K562 (cell line): ENCODE measurements around the gene SUPT3H. TPM values are rescaled to one million over a fixed set of nuclear protein-coding genes. Genes with fewer than 3 reads are reported as not detected.

Experiments used
- ATAC-seq: fragments of 200-7000 bp; cut with Tn5 transposase; 3 replicates; pipeline ENCODE4 v1.9.1; 2020; ENCODE audit warnings: moderate library complexity
- BruUV-seq: library from RNA; stranded (reverse); fragments of 400-500 nt; replicated peaks from 2 replicates; lab custom pipeline; 2021; lab: Mats Ljungman, UMichigan
- CTCF ChIA-PET: fragments of 300-600 bp; formaldehyde crosslinking; extraction: SDS; loops from one replicate; lab custom pipeline; 2021; ENCODE audit warnings: low intra/inter-chr PET ratio; lab: Yijun Ruan, JAX
- POLR2A ChIA-PET: fragments of 300-600, 350-650 bp; sonication (Branson Sonifier 250); formaldehyde crosslinking; extraction: SDS; loops from one replicate; lab custom pipeline; 2021; ENCODE audit warnings: antibody characterized with exemption, inconsistent platforms; lab: Yijun Ruan, JAX
- DNase-seq, 4 experiments: peaks; one replicate each; pipeline versions ENCODE4 v3.0.0 to v3.0.0-alpha.2; 2011 to 2018; ENCODE audit warnings: low spot score in 3 of 4, mixed read lengths in 3 of 4; ENCODE audit errors: extremely low read depth in 1 of 4
- FAIRE-seq: peaks from 2 replicates; lab custom pipeline; 2011; peaks lifted over from hg19 to GRCh38; lab: Jason Lieb, UNC
- H2AFZ ChIP-seq: 2 replicates; pipeline ENCODE4 v1.6.0; 2011; ENCODE audit warnings: low read depth, low read length, control low read depth, inconsistent platforms
- H3K27ac ChIP-seq: fragments of 200-600 bp; 3 replicates; pipeline ENCODE4 v1.8.0; 2011; ENCODE audit warnings: low read depth, mild to moderate bottlenecking, control low read depth, inconsistent platforms, low read length, moderate library complexity, mixed read lengths; ENCODE audit errors: extremely low read depth
- H3K27me3 ChIP-seq, 2 experiments: fragments of 300-600 bp in 1 of 2; 2 replicates in 1 of 2; 3 replicates in 1 of 2; pipeline versions ENCODE4 v1.6.0 to v1.8.0; 2011; ENCODE audit warnings: inconsistent platforms in 2 of 2, low read length in 2 of 2, mild to moderate bottlenecking in 1 of 2, mixed read lengths in 1 of 2, moderate library complexity in 1 of 2; ENCODE audit not compliant: control insufficient read depth in 2 of 2, insufficient read depth in 2 of 2
- H3K36me3 ChIP-seq: fragments of 300-600 bp; 3 replicates; pipeline ENCODE4 v1.8.0; 2011; ENCODE audit warnings: mild to moderate bottlenecking, low read length, inconsistent platforms; ENCODE audit not compliant: control insufficient read depth, insufficient read depth
- H3K4me1 ChIP-seq, 2 experiments: fragments of 200-600 bp in 1 of 2; replicated peaks in 1 of 2; 2 replicates in 1 of 2; 3 replicates in 1 of 2; pipeline versions ENCODE4 v1.5.1 to v1.8.0; 2011; ENCODE audit warnings: inconsistent platforms in 2 of 2, low read length in 2 of 2, mild to moderate bottlenecking in 1 of 2, mixed read lengths in 1 of 2, moderate library complexity in 1 of 2; ENCODE audit not compliant: control insufficient read depth in 2 of 2, insufficient read depth in 2 of 2
- H3K4me2 ChIP-seq: 2 replicates; pipeline ENCODE4 v1.6.1; 2011; ENCODE audit warnings: low read length, control low read depth, inconsistent platforms, mixed read lengths; ENCODE audit not compliant: insufficient read depth
- H3K4me3 ChIP-seq: fragments of 200-600 bp; sonication (generic), shearing (Covaris generic); 2 replicates; pipeline ENCODE4 v1.5.1; 2016; ENCODE audit warnings: control low read depth, inconsistent platforms
- H3K79me2 ChIP-seq: fragments of 200-600 bp; 3 replicates; pipeline ENCODE4 v1.8.0; 2011; ENCODE audit warnings: low read length, inconsistent platforms; ENCODE audit not compliant: control insufficient read depth, insufficient read depth
- H3K9ac ChIP-seq, 2 experiments: 2 replicates each; pipeline versions ENCODE4 v1.6.0 to v1.6.1; 2011; ENCODE audit warnings: low read depth in 2 of 2, low read length in 2 of 2, control low read depth in 1 of 2, inconsistent platforms in 1 of 2, mild to moderate bottlenecking in 1 of 2, mixed read lengths in 1 of 2; ENCODE audit not compliant: insufficient read depth in 1 of 2
- H3K9me1 ChIP-seq: one replicate; pipeline ENCODE4 v1.6.0; 2011; ENCODE audit warnings: inconsistent platforms, mild to moderate bottlenecking, low read length, moderate library complexity; ENCODE audit not compliant: control insufficient read depth, insufficient read depth
- H3K9me3 ChIP-seq: replicated peaks from 2 replicates; pipeline ENCODE4 v1.5.1; 2011; ENCODE audit warnings: low read depth, low read length, inconsistent platforms; ENCODE audit not compliant: control insufficient read depth, insufficient read depth
- H4K20me1 ChIP-seq: replicated peaks from 2 replicates; pipeline ENCODE4 v1.6.1; 2011; ENCODE audit warnings: low read length, inconsistent platforms, mixed read lengths; ENCODE audit not compliant: control insufficient read depth, insufficient read depth
- CBFA2T2 ChIP-seq: fragments of 450-650 bp; conservative IDR thresholded peaks from 2 replicates; pipeline ENCODE4 v1.6.1; 2017; ENCODE audit warnings: mild to moderate bottlenecking
- L3MBTL2 ChIP-seq: fragments of 450-650 bp; IDR thresholded peaks from 2 replicates; pipeline ENCODE4 v1.6.1; 2016; ENCODE audit warnings: mild to moderate bottlenecking, moderate library complexity
- MTA3 ChIP-seq: fragments of 450-650 bp; formaldehyde crosslinking; IDR thresholded peaks from 2 replicates; pipeline ENCODE4 v1.6.1; 2017; ENCODE audit warnings: mild to moderate bottlenecking, borderline replicate concordance
- PML ChIP-seq: IDR thresholded peaks from 2 replicates; pipeline ENCODE4 v1.6.1; 2012; ENCODE audit warnings: low read length, inconsistent platforms
- RUNX1 ChIP-seq: sonication (generic); IDR thresholded peaks from 2 replicates; pipeline ENCODE4 v1.6.1; 2016; ENCODE audit warnings: antibody characterized with exemption, low read depth
- TFE3 ChIP-seq: fragments of 450-650 bp; formaldehyde crosslinking; IDR thresholded peaks from 2 replicates; pipeline ENCODE4 v1.4.0; 2020; ENCODE audit warnings: mild to moderate bottlenecking, mixed read lengths
- XRCC5 ChIP-seq: fragments of 200-400 bp; formaldehyde crosslinking; IDR thresholded peaks from 2 replicates; pipeline ENCODE4 v1.6.1; 2017; ENCODE audit warnings: low read depth, mild to moderate bottlenecking, low read length
- ZBTB49 ChIP-seq: sonication (generic); formaldehyde crosslinking; IDR thresholded peaks from 2 replicates; pipeline ENCODE4 v1.8.0; 2022; ENCODE audit warnings: missing genetic modification reagents, mild to moderate bottlenecking, borderline replicate concordance
- ZNF224 ChIP-seq: sonication (generic); formaldehyde crosslinking; IDR thresholded peaks from 2 replicates; pipeline ENCODE4 v1.8.0; 2022; ENCODE audit warnings: mild to moderate bottlenecking, missing genetic modification reagents
- ZNF436 ChIP-seq: fragments of 250-450, 450-650 bp; sonication (Bioruptor Pico); formaldehyde crosslinking; IDR thresholded peaks from 2 replicates; pipeline ENCODE4 v1.7.0; 2020; ENCODE audit warnings: mild to moderate bottlenecking
- WGBS: fragments of 100-300 bp; shearing (Covaris generic); methylation state at CpG from one replicate; pipeline ENCODE4 v1.1.6; 2016; ENCODE audit warnings: low coverage, mixed read lengths; ENCODE audit not compliant: insufficient coverage; ENCODE audit errors: missing lambda C conversion rate; 5-methylcytosine and 5-hydroxymethylcytosine counted together
- in situ Hi-C: fragments of 300-500 bp; cut with MboI; formaldehyde crosslinking; loops from 4 replicates; pipeline ENCODE4 v1.15.0; 2018; ENCODE audit warnings: inconsistent platforms, mixed read lengths
- intact Hi-C: fragments of 100-400 bp; cut with micrococcal nuclease; formaldehyde crosslinking; loops from 2 replicates; pipeline ENCODE4 v1.14.2; 2022
- polyA plus RNA-seq, 8 experiments: library from polyadenylated mRNA; depleted of rRNA in 4 of 8; stranded (reverse) in 5 of 8; unstranded in 3 of 8; fragments of >200 nt; fragmentation: Nextera tagmentation in 2 of 8; fragmentation: Illumina TruSeq in 1 of 8; extraction: Ambion mirVana in 2 of 8; extraction: Trizol in 1 of 8; gene quantifications; 2 replicates each; pipeline versions ENCODE4 v1.2.1 to v1.2.3, GENCODE V29; 2011 to 2014; ENCODE audit warnings: inconsistent platforms in 1 of 8, missing spikeins in 1 of 8
- total RNA-seq, 7 experiments: library from RNA; depleted of rRNA in 6 of 7; stranded (reverse); fragments of >200 nt in 6 of 7; fragmentation: Illumina TruSeq in 2 of 7; extraction: Trizol in 2 of 7; gene quantifications; 2 replicates each; pipeline versions ENCODE4 v1.2.1 to v1.2.3, GENCODE V29; 2011 to 2021; ENCODE audit warnings: low replicate concordance in 1 of 7
- TF ChIP-seq, protein P1 (sequence below): fragments of 450-650 bp; IDR thresholded peaks from 2 replicates; pipeline ENCODE4 v1.6.1; 2014; ENCODE audit warnings: low read depth, mild to moderate bottlenecking, moderate library complexity, borderline replicate concordance

SUPT3H gene
- total and polyA plus RNA-seq, 9 of the 15 experiments (the other 6 are each of a cell fraction or from before 2014, with no cell fraction given) = 7.2 to 16.3 (median 11.9) TPM

GRCh38 chr6:45170309-45170708 is 207.4 kb downstream of the SUPT3H start:
- CTCF ChIA-PET = no interaction called here
- intact Hi-C loops (no loop called here), in situ Hi-C loops (no loop called here)
- H3K27ac ChIP-seq = no peak overlapping the region
- DNase-seq = no peak
- no peaks in the 10 kb centered on the region for H3K9me3 ChIP-seq
- no peaks in the 10 kb centered on the region for H3K36me3 ChIP-seq
- no peak overlapping the region for H3K4me3 ChIP-seq
- TF ChIP-seq ZNF436 (CRISPR knock-in tag) (no peak), XRCC5 (no peak), RUNX1 (no peak), PML (no peak), CBFA2T2 (no peak)
- 64% methylated on average over 2 of the region's 2 CpGs for WGBS
- H2AFZ ChIP-seq = no peak overlapping the region
- H3K27me3 ChIP-seq = no peaks in the 10 kb centered on the region
- no peaks in the 10 kb centered on the region for H3K9me1 ChIP-seq
- no peak for FAIRE-seq
- POLR2A ChIA-PET = no interaction called here
- no peak overlapping the region for H3K9ac ChIP-seq
- no TSS peak for BruUV-seq
- no peaks in the 10 kb centered on the region for H3K4me1 ChIP-seq
- ATAC-seq = no peak
- no peaks in the 10 kb centered on the region for H3K79me2 ChIP-seq
- no peak overlapping the region for H3K4me2 ChIP-seq
- H4K20me1 ChIP-seq = no peaks in the 10 kb centered on the region

DNA sequence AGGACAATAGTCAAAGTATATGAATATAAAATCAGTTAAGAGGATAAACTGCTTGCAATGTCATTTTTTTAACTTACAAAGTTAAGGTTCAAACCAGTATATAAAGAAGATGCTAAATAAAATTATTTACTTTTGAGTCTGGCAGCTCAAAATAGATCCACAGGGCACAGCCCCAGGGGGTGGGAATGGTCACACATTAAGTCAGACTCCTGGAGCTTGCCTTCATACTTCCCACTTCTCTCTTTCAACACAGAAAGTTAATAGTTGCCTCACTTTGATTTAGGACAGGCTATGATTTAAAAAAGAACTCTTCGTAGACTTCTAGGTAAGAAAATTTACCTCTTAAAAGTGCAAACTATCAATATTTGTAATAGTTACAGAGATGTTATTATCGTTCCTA is 207.9 kb downstream of the SUPT3H start:
- ChIA-PET CTCF (no interaction called here), POLR2A (no interaction called here)
- Histone ChIP-seq H3K9ac (no peak overlapping the region), H3K79me2 (no peaks in the 10 kb centered on the region), H2AFZ (no peak overlapping the region), H3K4me1 (no peaks in the 10 kb centered on the region), H3K9me1 (no peaks in the 10 kb centered on the region), H3K9me3 (no peaks in the 10 kb centered on the region), H3K4me3 (no peak overlapping the region), H3K4me2 (no peak overlapping the region), H3K27me3 (no peaks in the 10 kb centered on the region), H3K27ac (no peak overlapping the region), H3K36me3 (no peaks in the 10 kb centered on the region), H4K20me1 (no peaks in the 10 kb centered on the region)
- no peak for FAIRE-seq
- no peak for DNase-seq
- ATAC-seq = no peak
- no TSS peak for BruUV-seq
- intact Hi-C loops = no loop called here
- WGBS = 30% methylated on average over 2 of the region's 2 CpGs
- in situ Hi-C loops = no loop called here
- TF ChIP-seq TFE3 (CRISPR knock-in tag) (no peak), ZNF224 (CRISPR knock-in tag) (no peak), ZBTB49 (CRISPR knock-in tag) (no peak), MTA3 (no peak), L3MBTL2 (no peak)
- TF ChIP-seq, protein P1, sequence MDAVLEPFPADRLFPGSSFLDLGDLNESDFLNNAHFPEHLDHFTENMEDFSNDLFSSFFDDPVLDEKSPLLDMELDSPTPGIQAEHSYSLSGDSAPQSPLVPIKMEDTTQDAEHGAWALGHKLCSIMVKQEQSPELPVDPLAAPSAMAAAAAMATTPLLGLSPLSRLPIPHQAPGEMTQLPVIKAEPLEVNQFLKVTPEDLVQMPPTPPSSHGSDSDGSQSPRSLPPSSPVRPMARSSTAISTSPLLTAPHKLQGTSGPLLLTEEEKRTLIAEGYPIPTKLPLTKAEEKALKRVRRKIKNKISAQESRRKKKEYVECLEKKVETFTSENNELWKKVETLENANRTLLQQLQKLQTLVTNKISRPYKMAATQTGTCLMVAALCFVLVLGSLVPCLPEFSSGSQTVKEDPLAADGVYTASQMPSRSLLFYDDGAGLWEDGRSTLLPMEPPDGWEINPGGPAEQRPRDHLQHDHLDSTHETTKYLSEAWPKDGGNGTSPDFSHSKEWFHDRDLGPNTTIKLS = no peak
